HepG2 (cell line): ENCODE results near the gene RPS14. TPM values are rescaled to one million over a fixed set of nuclear protein-coding genes. Genes with fewer than 3 reads are reported as not detected.

Experiments
- AHR ChIP-seq: IDR thresholded peaks from 2 replicates; pipeline ENCODE4 v1.6.1; 2018; ENCODE audit warnings: missing genetic modification reagents, missing compliant biosample characterization
- ATAD3A ChIP-seq: sonication (generic); formaldehyde crosslinking; IDR thresholded peaks from 2 replicates; pipeline ENCODE4 v1.4.0; 2020; ENCODE audit warnings: missing genetic modification reagents
- DBP ChIP-seq: sonication (generic); formaldehyde crosslinking; IDR thresholded peaks from 2 replicates; pipeline ENCODE4 v1.4.0; 2020; ENCODE audit warnings: missing genetic modification reagents; ENCODE audit errors: not compliant biosample characterization
- HOXA7 ChIP-seq: sonication (generic); formaldehyde crosslinking; IDR thresholded peaks from 2 replicates; pipeline ENCODE4 v1.8.1; 2022; ENCODE audit warnings: mild to moderate bottlenecking, missing genetic modification reagents, moderate library complexity
- NFKB2 ChIP-seq: sonication (generic); formaldehyde crosslinking; IDR thresholded peaks from 2 replicates; pipeline ENCODE4 v1.4.0; 2020; ENCODE audit warnings: missing genetic modification reagents, borderline replicate concordance
- TAF1 ChIP-seq: sonication (generic); formaldehyde crosslinking; IDR thresholded peaks from 2 replicates; pipeline ENCODE4 v1.4.0; 2020; ENCODE audit warnings: missing genetic modification reagents
- THAP11 ChIP-seq: IDR thresholded peaks from 2 replicates; pipeline ENCODE4 v1.6.1; 2016; ENCODE audit warnings: missing biosample characterization, missing genetic modification reagents
- ZHX2 ChIP-seq, 2 experiments: sonication (generic) in 1 of 2; formaldehyde crosslinking in 1 of 2; IDR thresholded peaks; 2 replicates each; pipeline versions ENCODE4 v1.6.1 to v1.9.0; 2014 to 2022; ENCODE audit warnings: antibody characterized with exemption in 1 of 2, borderline replicate concordance in 1 of 2, inconsistent platforms in 1 of 2, low read depth in 1 of 2, missing genetic modification reagents in 1 of 2
- ZNF225 ChIP-seq: sonication (generic); formaldehyde crosslinking; IDR thresholded peaks from 2 replicates; pipeline ENCODE4 v1.4.0; 2020; ENCODE audit warnings: mild to moderate bottlenecking, missing genetic modification reagents
- ZNF232 ChIP-seq: sonication (generic); formaldehyde crosslinking; IDR thresholded peaks from 2 replicates; pipeline ENCODE4 v1.4.0; 2020; ENCODE audit warnings: missing genetic modification reagents, borderline replicate concordance
- ZNF597 ChIP-seq: sonication (generic); formaldehyde crosslinking; IDR thresholded peaks from 2 replicates; pipeline ENCODE4 v1.5.0; 2020; ENCODE audit warnings: missing genetic modification reagents
- polyA plus RNA-seq, 8 experiments: library from polyadenylated mRNA; depleted of rRNA in 3 of 8; stranded (reverse) in 7 of 8; unstranded in 1 of 8; fragments of >200 nt; fragmentation: Illumina TruSeq in 4 of 8; extraction: Trizol in 4 of 8; gene quantifications; 2 replicates each; pipeline versions ENCODE4 v1.2.1 to v1.2.3, GENCODE V29; 2011 to 2016; ENCODE audit warnings: low read depth in 4 of 8, missing spikeins in 1 of 8, mixed read lengths in 1 of 8; ENCODE audit not compliant: insufficient read depth in 1 of 8
- total RNA-seq, 5 experiments: library from RNA; depleted of rRNA; stranded (reverse); fragments of >200 nt; fragmentation: Illumina TruSeq; extraction: Trizol; gene quantifications; 2 replicates each; pipeline ENCODE4 v1.2.3, GENCODE V29; 2016; ENCODE audit warnings: low read depth in 1 of 5
- TF ChIP-seq, protein P1 (sequence below): sonication (generic); formaldehyde crosslinking; IDR thresholded peaks from 2 replicates; pipeline ENCODE4 v1.8.0; 2022; ENCODE audit warnings: missing genetic modification reagents, mild to moderate bottlenecking, borderline replicate concordance
- TF ChIP-seq, protein P2 (sequence below): sonication (generic); formaldehyde crosslinking; IDR thresholded peaks from 2 replicates; pipeline ENCODE4 v1.4.0; 2020; ENCODE audit warnings: mild to moderate bottlenecking, missing genetic modification reagents

RPS14 gene
- total and polyA plus RNA-seq, 2 of the 13 experiments (the other 11 are each of a cell fraction or from before 2014, with no cell fraction given): 2,116 to 3,295 TPM

GRCh38 chr5:150449517-150450339, at the start of gene RPS14 (continued):
- TF ChIP-seq, protein P1, sequence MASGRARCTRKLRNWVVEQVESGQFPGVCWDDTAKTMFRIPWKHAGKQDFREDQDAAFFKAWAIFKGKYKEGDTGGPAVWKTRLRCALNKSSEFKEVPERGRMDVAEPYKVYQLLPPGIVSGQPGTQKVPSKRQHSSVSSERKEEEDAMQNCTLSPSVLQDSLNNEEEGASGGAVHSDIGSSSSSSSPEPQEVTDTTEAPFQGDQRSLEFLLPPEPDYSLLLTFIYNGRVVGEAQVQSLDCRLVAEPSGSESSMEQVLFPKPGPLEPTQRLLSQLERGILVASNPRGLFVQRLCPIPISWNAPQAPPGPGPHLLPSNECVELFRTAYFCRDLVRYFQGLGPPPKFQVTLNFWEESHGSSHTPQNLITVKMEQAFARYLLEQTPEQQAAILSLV (CRISPR knock-in tag): peak; percentile 98
- TF ChIP-seq ZHX2 (IDR thresholded peaks at IDR 0.05; ENCODE audit: low read depth) (peak; percentile 92), ZHX2 (CRISPR knock-in tag; IDR thresholded peaks at IDR 0.05; ENCODE audit: borderline replicate concordance) (no peak), ZNF232 (peak; percentile 79; the same call in 1 of the 2 replicates), DBP (peak; percentile 19), ZNF597 (CRISPR knock-in tag) (no peak), ZNF225 (CRISPR knock-in tag) (0 out of 2 replicates have a peak, but pooled peaks have one; percentile 66), THAP11 (CRISPR knock-in tag) (peak; percentile 94), ATAD3A (no peak), TAF1 (CRISPR knock-in tag) (peak; percentile 99), HOXA7 (CRISPR knock-in tag) (0 out of 2 replicates have a peak, but pooled peaks have one; percentile 67), AHR (CRISPR knock-in tag) (0 out of 2 replicates have a peak, but pooled peaks have one; percentile 45), NFKB2 (CRISPR knock-in tag) (peak; percentile 80; the same call in 1 of the 2 replicates)
- TF ChIP-seq, protein P2, sequence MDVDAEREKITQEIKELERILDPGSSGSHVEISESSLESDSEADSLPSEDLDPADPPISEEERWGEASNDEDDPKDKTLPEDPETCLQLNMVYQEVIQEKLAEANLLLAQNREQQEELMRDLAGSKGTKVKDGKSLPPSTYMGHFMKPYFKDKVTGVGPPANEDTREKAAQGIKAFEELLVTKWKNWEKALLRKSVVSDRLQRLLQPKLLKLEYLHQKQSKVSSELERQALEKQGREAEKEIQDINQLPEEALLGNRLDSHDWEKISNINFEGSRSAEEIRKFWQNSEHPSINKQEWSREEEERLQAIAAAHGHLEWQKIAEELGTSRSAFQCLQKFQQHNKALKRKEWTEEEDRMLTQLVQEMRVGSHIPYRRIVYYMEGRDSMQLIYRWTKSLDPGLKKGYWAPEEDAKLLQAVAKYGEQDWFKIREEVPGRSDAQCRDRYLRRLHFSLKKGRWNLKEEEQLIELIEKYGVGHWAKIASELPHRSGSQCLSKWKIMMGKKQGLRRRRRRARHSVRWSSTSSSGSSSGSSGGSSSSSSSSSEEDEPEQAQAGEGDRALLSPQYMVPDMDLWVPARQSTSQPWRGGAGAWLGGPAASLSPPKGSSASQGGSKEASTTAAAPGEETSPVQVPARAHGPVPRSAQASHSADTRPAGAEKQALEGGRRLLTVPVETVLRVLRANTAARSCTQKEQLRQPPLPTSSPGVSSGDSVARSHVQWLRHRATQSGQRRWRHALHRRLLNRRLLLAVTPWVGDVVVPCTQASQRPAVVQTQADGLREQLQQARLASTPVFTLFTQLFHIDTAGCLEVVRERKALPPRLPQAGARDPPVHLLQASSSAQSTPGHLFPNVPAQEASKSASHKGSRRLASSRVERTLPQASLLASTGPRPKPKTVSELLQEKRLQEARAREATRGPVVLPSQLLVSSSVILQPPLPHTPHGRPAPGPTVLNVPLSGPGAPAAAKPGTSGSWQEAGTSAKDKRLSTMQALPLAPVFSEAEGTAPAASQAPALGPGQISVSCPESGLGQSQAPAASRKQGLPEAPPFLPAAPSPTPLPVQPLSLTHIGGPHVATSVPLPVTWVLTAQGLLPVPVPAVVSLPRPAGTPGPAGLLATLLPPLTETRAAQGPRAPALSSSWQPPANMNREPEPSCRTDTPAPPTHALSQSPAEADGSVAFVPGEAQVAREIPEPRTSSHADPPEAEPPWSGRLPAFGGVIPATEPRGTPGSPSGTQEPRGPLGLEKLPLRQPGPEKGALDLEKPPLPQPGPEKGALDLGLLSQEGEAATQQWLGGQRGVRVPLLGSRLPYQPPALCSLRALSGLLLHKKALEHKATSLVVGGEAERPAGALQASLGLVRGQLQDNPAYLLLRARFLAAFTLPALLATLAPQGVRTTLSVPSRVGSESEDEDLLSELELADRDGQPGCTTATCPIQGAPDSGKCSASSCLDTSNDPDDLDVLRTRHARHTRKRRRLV (CRISPR knock-in tag): peak; percentile 89
